Activated CD8-positive, alpha-beta memory T cell treated with anti-CD3 and anti-CD28 coated beads for 24 hours (primary cell): ENCODE results near the gene MAFB.
A peak's percentile ranks its signal among the peaks of the same experiment; 100 is the strongest.
"Not testable (repeated sequence)": the region's sequence is repeated elsewhere in the genome, so short reads cannot be mapped to it uniquely, and the experiment has no call there.

Experiments
- DNase-seq: peaks from one replicate; pipeline ENCODE4 v3.0.0-alpha.2; 2020

Gene MAFB

GRCh38 chr20:40689100-40689942 lies at the start of gene MAFB:
MAFB (minus strand) TSS chr20:40689236; CDS start chr20:40688850, 386 bp downstream.
- DNase-seq: peak; percentile 73

- DNase-seq: not testable (repeated sequence)
Measured at GRCh38 chr20:40736468-40736867, 47.4 kb upstream of the MAFB start.

GRCh38 chr20:40728996-40729395 lies 40.0 kb upstream of the MAFB start:
- no peak for DNase-seq

- DNase-seq: no peak
Measured at GRCh38 chr20:40728470-40728869, 39.4 kb upstream of the MAFB start.

- no peak for DNase-seq
Measured at GRCh38 chr20:40727960-40728359, 38.9 kb upstream of the MAFB start.

- DNase-seq: no peak
Measured at GRCh38 chr20:40726776-40727175, 37.7 kb upstream of the MAFB start.

GRCh38 chr20:40724566-40724965 lies 35.5 kb upstream of the MAFB start:
- DNase-seq: no peak

GRCh38 chr20:40720826-40721225 lies 31.8 kb upstream of the MAFB start:
- DNase-seq: no peak

GRCh38 chr20:40720099-40720498 lies 31.1 kb upstream of the MAFB start:
- no peak for DNase-seq

- no peak for DNase-seq
Measured at GRCh38 chr20:40718982-40719729, 30.1 kb upstream of the MAFB start.

GRCh38 chr20:40718214-40718977 lies 29.4 kb upstream of the MAFB start:
- DNase-seq: no peak

- no peak for DNase-seq
Measured at GRCh38 chr20:40717343-40717865, 28.4 kb upstream of the MAFB start.

GRCh38 chr20:40715491-40715890 lies 26.5 kb upstream of the MAFB start:
- no peak for DNase-seq

GRCh38 chr20:40714916-40715315 lies 25.9 kb upstream of the MAFB start:
- DNase-seq: no peak

- no peak for DNase-seq
Measured at GRCh38 chr20:40714109-40714508, 25.1 kb upstream of the MAFB start.

- DNase-seq: no peak
Measured at GRCh38 chr20:40713508-40713907, 24.5 kb upstream of the MAFB start.

GRCh38 chr20:40711079-40711478 lies 22.0 kb upstream of the MAFB start:
- DNase-seq: no peak

GRCh38 chr20:40710603-40711002 lies 21.6 kb upstream of the MAFB start:
- no peak for DNase-seq

- DNase-seq: no peak
Measured at GRCh38 chr20:40706977-40707582, 18.0 kb upstream of the MAFB start.

GRCh38 chr20:40705413-40705812 lies 16.4 kb upstream of the MAFB start:
- DNase-seq: no peak

- DNase-seq: no peak
Measured at GRCh38 chr20:40704828-40705227, 15.8 kb upstream of the MAFB start.

- DNase-seq: no peak
Measured at GRCh38 chr20:40703975-40704530, 15.0 kb upstream of the MAFB start.
